HS-27A (cell line): ENCODE data around the gene ARFGAP3.

ENCODE experiments used
- DNase-seq: peaks from one replicate; pipeline ENCODE4 v3.0.0-alpha.2; 2012; ENCODE audit warnings: low read depth, missing footprints

Gene ARFGAP3

DNA sequence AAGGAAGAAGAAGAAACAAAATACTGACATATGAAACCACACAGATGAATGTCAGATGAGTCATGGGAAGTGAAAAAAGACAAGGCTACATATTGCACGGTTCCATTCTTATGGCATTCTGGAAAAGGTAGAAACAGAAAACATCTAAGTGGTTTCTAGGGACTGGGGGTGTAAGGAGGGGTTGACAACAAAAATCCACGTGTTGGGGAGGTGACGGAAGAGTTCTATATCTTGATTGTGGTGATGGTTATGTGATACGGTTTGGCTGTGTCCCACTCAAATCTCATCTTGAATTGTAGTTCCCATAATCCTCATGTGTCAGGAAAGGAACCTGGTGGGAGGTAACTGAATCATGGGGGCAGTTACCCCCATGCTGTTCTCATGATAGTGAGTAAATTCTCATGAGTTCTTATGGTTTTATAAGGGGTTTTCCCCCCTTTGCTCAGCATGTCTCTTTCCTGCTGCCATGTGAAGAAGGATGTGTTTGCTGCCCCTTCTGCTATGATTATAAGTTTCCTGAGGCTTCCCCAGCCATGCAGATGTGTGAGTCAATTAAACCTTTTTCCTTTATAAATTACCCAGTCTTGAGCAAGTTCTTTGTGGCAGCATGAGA lies 6.4 kb upstream of the ARFGAP3 start:
- DNase-seq: peak; percentile 79

DNA sequence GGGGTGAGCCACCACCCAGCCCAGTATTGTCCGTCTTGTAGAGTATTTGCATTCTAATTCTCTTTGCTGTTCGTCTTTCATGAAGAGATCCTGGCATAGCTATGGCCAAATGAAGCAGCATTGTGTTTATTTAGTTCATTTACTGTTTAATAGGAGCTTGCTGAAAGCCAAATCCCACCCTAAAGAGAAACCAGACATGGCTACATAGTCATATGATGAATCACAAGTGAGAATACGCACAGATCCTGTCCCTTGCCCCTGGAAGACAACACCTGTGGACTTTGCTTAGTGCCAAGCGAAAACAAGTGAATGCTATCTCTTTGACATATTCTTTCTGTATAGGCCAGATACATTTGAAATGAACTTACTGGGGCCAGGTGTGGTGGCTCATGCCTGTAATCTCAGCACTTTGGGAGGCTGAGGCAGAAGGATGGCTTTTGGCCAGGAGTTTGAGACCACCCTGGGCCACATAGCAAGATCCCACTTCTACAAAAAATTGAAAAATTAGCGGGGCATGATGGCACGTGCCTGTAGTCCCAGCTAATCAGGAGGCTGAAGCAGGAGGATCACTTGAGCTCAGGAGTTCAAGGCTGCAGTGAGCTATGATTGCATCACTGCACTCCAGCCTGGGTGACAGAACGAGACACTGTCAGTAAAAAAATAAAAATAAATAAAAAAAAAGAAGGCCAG lies 5.1 kb upstream of the ARFGAP3 start:
- no peak for DNase-seq

DNA sequence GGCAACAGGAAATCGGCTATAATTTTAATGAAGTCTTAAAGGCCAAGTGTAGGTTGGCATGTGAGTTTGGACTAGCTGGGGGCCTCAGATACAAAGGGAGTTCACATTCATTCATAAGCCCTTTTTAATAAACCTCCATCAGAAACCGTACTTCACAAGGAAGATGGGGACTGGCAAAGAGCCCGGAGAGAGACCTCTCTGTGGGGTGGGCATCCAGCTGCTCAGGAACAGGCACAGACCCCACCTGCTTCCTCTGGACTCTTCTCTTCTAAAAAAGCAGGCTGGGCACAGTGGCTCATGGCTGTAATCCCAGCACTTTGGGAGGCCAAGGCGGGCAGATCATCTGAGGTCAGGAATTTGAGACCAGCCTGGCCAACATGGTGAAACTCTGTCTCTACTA lies 3.9 kb upstream of the ARFGAP3 start:
- no peak for DNase-seq

DNA sequence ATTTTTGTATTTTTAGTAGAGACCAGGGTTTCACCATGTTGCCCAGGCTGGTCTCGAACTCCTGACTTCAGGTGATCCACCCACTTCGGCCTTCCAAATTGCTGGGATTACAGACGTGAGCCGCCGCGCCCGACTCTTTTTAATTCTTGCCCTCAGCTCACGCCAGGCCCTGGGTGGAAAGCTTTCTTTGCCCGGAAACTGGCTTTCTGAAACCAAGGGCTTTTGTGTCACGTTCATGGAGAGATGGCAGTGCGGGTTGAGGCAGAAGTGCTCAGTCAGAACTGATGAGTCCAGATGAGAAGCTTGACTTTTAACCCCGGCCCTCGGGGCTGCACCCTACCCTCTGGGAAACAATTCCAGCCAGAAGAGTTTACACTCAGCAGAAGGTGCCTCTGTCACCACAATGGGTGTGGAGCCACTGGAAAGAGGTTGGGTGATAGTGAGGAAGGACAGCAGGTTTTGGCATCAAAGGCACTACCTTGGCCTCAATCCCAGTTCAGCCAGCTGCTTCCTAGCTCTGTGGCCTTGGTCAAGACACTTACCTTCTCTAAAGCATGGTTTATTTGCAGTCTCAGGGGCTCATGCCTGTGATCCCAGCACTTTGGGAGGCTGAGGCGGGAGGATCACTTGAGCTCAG lies 890 bp upstream of the ARFGAP3 start:
- no peak for DNase-seq

DNA sequence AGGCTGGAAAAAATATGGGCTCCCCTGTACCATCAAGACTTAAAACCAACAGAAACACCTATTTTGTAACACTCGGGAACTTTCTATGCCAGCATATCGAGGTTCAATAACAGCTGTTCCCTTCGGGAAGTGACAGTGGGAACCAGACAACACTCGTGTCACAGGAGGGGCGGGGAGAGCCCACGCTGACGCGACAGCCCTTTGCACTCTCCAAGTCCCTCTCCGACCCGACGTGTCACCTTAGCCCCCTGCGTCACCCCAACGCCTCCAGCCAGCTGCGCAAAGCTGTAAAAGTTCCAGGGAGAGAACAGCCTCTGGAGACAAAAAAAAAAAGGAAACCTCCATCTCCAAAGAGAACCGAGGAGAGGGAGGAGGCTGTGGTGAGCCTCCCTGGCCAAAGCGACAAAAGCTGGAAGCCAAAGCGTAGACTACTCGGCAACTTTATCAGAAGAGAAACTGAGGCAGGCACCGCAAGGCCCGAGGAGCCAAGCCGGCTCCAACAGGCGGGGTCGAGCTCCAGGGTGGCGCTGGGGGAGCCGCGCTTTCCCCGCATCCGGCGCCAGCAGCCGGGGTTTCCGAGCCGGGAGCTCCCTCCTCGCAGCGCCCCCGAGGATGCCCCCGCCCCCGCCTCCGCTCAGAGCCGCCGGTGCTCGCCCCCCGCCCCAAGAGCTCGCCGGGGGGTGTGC lies 751 bp downstream of the ARFGAP3 start:
- DNase-seq: no peak

DNA sequence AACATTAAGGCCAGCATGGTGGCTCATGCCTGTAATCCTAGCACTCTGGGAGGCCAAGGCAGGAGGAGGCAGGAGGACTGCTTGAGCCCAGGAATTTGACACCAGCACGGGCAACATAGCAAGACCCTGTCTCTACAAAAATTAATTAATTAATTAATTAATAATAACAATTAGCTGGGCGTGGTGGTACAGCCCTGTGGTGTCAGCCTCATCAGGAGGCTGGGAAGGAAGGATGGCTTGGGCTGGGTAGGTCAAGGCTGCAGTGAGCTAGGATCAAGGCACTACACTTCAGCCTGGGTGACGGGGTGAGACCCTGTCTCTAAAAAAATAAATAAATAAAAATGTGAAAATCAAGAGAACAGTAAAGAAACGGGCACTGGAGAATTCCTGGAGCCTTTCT lies 1.4 kb downstream of the ARFGAP3 start:
- no peak for DNase-seq

DNA sequence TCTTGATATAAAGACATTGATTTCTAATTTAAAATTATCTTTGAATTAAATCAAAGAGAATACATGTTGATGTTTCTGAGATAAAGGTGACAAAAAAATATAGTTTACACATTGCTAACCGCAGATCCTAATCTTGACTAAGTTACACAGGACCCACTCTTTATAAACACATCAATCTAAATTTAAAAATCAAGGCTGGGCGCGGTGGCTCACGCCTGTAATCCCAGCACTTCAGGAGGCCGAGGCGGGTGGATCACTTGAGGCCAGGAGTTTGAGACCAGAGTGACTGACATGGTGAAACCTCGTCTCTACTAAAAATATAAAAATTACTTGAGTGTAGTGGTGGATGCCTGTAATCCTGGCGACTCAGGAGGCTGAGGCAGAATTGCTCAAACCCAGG lies 1.9 kb downstream of the ARFGAP3 start:
- no peak for DNase-seq

DNA sequence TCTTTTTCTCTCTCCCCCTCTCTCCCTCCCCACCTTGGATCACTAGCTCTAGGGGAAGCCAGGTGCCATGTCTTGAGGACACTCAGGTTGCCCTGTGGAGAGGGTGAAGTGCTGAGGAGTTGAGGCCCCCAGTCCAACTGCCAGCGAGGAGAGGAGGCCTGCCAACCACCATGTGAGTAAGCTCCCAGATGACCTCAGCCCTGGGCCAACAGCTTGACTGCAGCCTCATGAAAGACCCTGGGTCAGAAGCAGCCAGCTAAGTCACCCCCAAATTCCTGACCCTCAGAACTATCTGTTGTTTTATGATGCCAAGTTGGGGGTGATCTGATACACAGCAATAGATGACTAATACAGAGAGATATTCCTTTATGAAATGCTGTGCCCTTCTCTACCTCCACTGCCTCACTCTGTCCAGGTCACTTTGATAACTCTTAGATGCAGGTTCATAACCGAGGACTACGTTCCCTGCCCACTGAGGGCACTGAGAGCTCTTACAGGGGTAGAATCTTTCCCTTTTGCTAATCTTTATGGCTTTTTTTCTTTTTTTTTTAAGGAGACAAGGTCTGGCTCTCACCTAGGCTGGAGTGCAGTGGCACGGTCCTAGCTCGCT lies 8.0 kb downstream of the ARFGAP3 start:
- no peak for DNase-seq

DNA sequence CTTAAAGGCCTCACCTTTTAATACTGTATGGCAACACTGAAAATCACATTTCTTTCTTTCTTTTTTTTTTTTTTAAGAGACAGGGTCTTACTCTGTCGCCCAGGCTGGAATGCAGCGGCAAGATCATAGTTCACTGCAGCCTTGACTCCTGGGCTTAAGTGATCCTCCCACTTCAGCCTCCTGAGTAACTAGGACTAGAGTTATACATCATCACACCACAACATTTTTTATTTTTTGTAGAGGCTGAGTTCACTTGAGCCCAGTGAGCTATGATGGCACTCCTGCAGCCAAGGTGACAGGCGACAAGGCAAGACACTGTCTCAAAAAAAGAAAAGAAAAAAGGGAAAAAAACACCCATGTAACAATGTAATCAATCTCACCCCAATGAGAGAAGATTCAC lies 10.0 kb downstream of the ARFGAP3 start:
- no peak for DNase-seq

DNA sequence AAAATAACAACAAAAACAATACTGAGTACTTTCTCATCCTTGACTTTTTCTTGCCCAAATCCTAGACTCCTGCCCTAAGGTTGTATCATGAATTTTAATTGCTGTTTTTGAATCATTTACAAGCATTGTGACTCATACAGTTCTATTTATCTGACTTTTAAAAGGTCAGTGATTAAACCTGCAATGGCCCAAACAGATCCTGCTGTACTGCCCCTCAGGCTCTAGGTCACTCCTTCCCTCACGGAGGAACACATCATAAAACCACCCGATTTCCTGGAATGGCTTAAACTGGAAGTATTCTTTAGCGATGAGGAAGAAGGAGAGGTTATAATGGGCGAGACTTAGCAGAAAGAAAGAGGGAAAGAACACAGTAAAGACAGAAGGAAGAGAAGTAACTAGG lies 12.3 kb downstream of the ARFGAP3 start:
- no peak for DNase-seq

DNA sequence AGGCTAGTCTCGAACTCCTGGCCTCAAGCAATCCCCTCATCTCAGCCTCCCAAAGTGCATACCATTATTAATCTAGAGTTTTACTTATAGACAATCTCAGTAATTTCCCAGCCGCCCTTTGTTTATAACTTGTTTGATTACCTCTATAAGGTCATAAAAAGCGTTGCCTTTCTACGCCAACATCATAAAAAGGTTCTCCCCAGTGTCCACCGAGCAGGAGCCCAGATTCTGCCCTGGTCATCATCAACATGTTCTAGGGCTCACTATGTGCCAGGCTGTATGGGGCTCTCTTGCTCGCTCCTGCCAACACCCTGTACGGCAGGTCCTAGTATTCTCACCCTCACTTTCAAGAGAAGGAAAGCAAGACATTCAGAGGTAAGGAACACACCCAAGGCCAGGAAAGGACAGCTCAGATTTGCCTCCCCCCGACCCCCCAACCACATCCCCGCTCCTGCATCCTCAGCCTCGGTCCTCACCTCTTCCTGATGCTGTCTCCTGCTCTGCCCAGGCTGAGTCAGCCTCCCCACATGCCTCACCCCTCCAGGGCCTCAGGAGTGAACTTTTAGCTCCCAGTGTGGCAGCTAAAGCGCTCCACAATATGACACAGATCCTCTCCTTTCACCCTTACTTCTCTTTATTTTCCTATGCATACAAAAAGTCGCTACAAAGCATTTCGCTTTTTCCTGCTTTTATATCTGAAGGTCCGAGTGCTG lies 14.3 kb downstream of the ARFGAP3 start:
- DNase-seq: no peak

DNA sequence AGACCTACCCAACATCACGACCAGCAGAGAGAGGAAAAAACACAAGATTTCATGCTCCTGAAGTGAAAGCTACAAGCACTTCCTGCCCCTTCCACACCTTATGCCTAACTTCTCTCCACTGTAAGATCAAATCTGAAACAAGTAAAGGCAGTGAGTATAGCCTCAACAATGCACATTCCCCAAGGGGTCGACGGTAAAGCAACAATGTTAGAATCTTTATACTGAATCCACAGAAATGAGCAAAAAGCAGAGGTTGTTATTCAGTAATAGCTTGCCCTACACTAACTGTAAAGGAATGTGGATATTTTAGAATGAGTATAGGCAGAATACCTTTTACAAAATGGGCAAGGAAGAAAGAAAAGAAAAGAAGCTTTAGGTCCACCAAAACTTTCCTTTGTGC lies 15.6 kb downstream of the ARFGAP3 start:
- DNase-seq: no peak

DNA sequence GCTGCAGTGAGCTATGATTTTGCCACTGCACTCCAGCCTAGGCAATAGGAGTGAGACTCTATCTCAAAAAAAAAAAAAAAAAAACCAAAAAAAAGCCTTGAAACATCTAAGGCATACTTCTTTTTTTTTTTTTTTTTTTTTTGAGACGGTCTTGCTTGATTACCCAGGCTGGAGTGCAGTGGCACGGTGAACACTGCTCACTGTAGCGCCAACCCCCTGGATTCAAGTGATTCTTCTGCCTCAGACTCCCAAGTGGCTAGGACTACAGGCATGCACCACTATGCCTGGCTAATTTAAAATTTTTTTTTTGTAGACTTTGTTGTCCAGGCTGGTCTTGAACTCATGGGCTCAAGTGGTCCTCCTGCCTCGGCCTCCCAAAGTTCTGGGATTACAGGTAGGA lies 19.5 kb downstream of the ARFGAP3 start:
- no peak for DNase-seq

DNA sequence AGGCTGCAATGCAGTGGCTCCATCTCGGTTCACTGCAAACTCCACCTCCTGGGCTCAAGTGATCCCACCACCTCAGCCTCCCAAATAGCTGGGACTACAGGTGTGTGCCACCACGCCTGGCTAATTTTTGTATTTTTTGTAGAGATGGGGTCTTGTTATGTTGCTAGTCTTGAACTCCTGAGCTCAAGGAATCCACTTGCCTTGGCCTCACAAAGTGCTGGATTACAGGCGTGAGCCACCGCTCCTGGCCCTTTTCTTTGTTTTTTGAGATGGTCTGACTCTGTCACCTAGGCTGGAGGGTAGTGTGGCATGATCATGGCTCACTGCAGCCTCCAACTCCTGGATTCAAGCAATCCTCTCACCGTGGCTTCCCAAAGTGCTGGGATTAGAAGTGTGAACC lies 21.0 kb downstream of the ARFGAP3 start:
- DNase-seq: no peak

DNA sequence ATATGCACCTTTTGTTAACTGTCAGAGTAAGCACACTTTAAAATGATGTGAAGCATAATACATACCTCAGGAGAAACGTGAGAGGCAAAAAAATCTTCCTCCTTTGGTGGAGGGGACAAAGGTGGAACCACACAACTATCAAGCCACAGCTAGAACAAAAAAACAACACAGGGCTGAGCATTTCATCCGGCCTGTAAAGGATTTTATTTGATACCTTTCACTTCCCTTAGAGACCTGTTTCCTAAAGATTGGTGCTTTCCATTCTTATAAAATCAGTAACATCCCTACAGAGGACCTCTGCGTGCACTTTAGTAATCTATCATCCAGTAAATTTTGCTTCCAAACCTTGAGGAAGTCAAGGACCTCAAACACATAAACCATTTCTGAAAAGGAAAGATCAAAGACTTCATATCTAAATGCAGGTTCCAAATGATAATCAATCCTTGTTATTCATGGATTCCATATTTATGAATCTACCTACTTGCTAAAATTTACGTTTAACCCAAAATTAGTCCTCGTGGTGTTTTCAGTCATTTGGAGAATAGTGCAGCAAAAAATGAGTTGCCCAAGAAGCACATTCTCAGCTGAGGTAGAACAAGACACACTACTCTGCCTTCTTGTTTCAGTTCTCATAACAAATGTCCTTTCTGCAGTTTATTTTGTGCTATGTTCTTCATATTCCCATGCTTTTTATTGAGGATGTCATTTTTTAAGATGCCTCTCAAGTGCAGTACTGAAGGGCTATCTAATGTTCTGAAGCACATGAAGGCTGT lies 22.7 kb downstream of the ARFGAP3 start:
- no peak for DNase-seq

DNA sequence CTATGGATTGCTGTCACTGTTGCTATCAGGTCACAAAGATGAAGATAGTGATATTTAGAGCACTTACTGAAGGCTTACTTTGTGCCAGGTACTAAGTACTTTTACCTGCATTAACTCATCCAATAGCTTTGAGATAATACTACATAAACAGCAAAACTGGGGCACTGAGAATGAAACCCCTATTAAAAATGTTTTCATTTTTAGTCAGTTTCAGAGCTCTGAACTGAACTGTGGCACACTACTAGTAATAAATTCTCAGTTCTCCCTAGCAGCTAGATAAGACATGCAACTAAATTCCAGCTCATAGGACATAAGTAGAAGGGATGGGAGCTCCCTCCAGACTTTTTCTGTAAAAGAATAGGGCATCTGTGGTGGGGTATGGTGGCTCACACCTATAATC lies 24.0 kb downstream of the ARFGAP3 start:
- DNase-seq: no peak

DNA sequence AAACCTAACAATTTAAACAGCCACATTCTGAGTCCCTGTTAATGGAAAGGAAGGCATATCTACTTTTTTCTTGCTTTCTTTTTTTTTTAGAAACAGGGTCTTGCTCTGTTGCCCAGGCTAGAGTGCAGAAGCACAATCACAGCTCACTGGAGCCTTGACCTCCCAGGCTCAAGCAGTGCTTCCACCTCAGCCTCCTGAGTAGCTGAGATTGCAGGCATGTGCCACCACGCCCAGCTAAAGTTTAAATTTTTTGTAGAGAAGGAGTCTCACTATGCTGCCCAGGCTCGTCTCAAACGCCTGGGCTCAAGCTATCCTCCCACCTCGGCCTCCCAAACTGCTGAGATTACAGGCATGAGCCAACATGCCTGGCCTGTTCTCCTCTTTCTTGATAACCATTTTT lies 25.4 kb downstream of the ARFGAP3 start:
- DNase-seq: no peak

DNA sequence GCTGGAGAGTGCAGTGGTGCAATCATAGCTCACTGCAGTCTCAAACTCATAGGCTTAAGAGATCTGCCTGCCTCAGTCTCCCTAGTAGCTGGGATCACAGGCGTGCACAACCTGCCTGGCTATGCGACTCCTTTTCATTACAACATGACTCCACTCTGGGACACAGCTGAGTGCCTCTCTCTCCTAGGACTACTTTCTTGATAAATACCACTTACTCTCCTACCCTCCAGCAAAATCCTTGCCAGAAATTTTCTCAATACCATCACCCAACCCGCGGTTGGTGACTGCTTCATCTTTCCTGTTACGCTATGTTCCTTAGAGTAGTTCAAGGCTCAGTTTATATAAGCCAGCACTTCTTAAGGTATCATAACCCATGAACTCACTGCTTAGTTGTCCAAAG lies 26.9 kb downstream of the ARFGAP3 start:
- no peak for DNase-seq

DNA sequence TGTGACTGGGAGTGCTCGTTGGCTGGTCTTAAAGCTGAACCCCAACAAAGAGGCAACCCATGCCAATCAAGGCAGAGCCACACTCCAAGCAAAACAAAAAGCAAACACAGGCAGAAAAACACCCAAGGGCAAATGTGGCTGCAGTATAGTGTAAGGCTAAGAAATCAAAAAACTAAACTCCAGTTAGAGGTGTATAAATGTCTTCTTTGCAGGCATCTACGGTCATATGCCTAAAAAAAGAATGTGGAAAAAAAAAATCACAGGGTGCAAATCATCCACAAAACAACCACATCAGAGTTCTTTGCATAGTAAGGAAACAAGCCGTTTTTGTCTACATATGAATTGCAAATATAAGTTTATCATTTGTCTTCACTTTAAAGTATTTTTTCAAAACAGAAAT lies 27.8 kb downstream of the ARFGAP3 start:
- no peak for DNase-seq

DNA sequence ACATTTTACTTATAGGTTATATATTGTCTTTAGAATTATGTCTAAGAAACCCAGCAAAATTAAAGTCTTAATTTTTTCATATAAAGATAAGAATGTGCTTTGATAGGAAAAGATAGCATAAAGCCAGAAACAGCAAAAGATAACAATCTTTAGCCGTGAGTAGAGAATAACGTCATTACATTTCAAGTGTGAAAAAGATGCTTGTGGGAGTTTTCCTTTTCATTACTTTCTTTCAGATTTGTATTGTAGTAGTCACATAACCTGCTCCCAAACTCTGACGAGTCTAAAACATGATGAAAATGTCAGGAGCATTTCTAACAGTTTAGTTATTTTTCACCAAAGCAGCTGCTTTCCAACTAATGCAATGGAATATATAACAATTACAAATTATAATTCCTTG lies 31.3 kb downstream of the ARFGAP3 start:
- DNase-seq: no peak

DNA sequence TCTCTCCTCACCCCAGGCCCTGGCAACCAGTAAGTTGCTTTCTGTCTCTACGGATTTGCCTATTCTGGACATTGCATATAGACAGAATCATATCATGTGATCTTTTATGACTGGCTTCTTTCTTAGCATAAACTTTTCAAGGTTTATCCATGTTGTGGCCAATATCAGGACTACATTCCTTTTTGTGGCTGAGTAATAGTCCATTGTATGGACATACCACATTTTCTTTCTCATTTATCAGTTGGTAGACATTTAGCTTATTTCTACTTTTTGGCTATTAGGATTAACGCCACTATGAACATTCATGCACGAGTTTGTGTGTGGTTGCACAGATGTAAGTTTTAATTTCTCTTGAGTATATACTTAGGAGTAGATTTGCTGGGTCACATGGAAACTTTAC lies 35.7 kb downstream of the ARFGAP3 start:
- DNase-seq: no peak
